Lower leg skin (tissue), 3 donors: Measurements from ENCODE around the gene ZSWIM1.

Source experiments
- POLR2A ChIP-seq, 2 donors: fragments of 450-650 bp; IDR thresholded peaks; one replicate each; pipeline ENCODE4 v1.6.1; 2016 to 2017; ENCODE audit warnings: antibody characterized with exemption in 2 of 2, mild to moderate bottlenecking in 1 of 2, moderate library complexity in 1 of 2
- TF ChIP-seq, protein P1 (sequence below), 3 donors: fragments of 450-650 bp; IDR thresholded peaks; one replicate each; pipeline ENCODE4 v1.5.1; 2016; ENCODE audit warnings: antibody characterized with exemption in 3 of 3, mild to moderate bottlenecking in 3 of 3, moderate library complexity in 2 of 3

DNA sequence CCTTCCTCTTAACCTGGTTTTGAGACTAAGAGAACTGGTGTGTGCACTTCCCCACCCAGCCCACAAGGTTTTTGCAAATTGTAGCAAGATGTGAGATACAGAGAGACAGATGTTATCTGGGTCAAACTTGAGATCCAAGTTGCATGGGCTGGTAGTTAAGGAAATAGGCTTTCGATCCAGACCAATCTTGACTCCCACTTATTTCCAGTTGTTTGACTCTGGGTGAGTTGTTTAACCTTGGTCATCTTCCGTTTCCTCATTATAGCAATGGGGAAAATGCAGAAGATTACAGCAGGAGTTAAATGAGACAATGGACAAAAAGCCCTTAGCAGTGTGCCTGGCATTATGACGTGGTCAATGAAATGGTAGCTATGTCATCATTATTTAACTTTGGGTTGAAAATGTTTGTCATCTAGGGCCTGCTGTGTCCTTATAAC is 45.7 kb upstream of the ZSWIM1 start:
- TF ChIP-seq, protein P1, sequence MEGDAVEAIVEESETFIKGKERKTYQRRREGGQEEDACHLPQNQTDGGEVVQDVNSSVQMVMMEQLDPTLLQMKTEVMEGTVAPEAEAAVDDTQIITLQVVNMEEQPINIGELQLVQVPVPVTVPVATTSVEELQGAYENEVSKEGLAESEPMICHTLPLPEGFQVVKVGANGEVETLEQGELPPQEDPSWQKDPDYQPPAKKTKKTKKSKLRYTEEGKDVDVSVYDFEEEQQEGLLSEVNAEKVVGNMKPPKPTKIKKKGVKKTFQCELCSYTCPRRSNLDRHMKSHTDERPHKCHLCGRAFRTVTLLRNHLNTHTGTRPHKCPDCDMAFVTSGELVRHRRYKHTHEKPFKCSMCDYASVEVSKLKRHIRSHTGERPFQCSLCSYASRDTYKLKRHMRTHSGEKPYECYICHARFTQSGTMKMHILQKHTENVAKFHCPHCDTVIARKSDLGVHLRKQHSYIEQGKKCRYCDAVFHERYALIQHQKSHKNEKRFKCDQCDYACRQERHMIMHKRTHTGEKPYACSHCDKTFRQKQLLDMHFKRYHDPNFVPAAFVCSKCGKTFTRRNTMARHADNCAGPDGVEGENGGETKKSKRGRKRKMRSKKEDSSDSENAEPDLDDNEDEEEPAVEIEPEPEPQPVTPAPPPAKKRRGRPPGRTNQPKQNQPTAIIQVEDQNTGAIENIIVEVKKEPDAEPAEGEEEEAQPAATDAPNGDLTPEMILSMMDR (IDR thresholded peaks at IDR 0.05), result no peak
- TF ChIP-seq POLR2A (IDR thresholded peaks at IDR 0.05), result no peak
